HEK293 (cell line): Measurements from ENCODE around the gene DEFB132.

ENCODE experiments used
- ATF2 ChIP-seq: fragments of 450-650 bp; formaldehyde crosslinking; IDR thresholded peaks from 2 replicates; pipeline ENCODE4 v1.5.1; 2016; ENCODE audit warnings: missing biosample characterization, missing genetic modification characterization, low read depth
- MYNN ChIP-seq: fragments of 450-650 bp; formaldehyde crosslinking; IDR thresholded peaks from 2 replicates; pipeline ENCODE4 v1.5.1; 2016; ENCODE audit warnings: missing biosample characterization, missing genetic modification characterization, borderline replicate concordance
- PRDM1 ChIP-seq: fragments of 450-650 bp; formaldehyde crosslinking; IDR thresholded peaks from 2 replicates; pipeline ENCODE4; 2016; ENCODE audit warnings: missing biosample characterization, missing genetic modification characterization
- PRDM2 ChIP-seq: fragments of 450-650 bp; formaldehyde crosslinking; IDR thresholded peaks from 2 replicates; pipeline ENCODE4 v1.5.1; 2016; ENCODE audit warnings: missing biosample characterization, missing genetic modification characterization, borderline replicate concordance
- SP2 ChIP-seq: fragments of 450-650 bp; formaldehyde crosslinking; IDR thresholded peaks from 2 replicates; pipeline ENCODE4 v1.5.1; 2016; ENCODE audit warnings: missing biosample characterization, missing genetic modification characterization
- ZBTB20 ChIP-seq: fragments of 450-650 bp; formaldehyde crosslinking; IDR thresholded peaks from 2 replicates; pipeline ENCODE4 v1.5.1; 2016; ENCODE audit warnings: missing biosample characterization, missing genetic modification characterization
- ZBTB48 ChIP-seq: fragments of 450-650 bp; formaldehyde crosslinking; IDR thresholded peaks from 2 replicates; pipeline ENCODE4 v1.5.1; 2016; ENCODE audit warnings: missing biosample characterization, missing genetic modification characterization
- ZFP41 ChIP-seq: fragments of 450-650 bp; formaldehyde crosslinking; IDR thresholded peaks from 2 replicates; pipeline ENCODE4 v1.5.1; 2016; ENCODE audit warnings: missing biosample characterization, missing genetic modification characterization, borderline replicate concordance
- ZNF112 ChIP-seq: fragments of 450-650 bp; formaldehyde crosslinking; IDR thresholded peaks from 2 replicates; pipeline ENCODE4 v1.5.0; 2017; ENCODE audit warnings: missing biosample characterization, missing genetic modification characterization
- ZNF2 ChIP-seq: fragments of 450-650 bp; formaldehyde crosslinking; IDR thresholded peaks from 2 replicates; pipeline ENCODE4 v1.5.1; 2016; ENCODE audit warnings: missing biosample characterization, missing genetic modification characterization
- ZNF280C ChIP-seq: fragments of 450-650 bp; formaldehyde crosslinking; IDR thresholded peaks from 2 replicates; pipeline ENCODE4 v1.5.1; 2016; ENCODE audit warnings: missing biosample characterization, missing genetic modification characterization
- ZNF302 ChIP-seq: fragments of 450-650 bp; formaldehyde crosslinking; IDR thresholded peaks from 2 replicates; pipeline ENCODE4 v1.5.1; 2016; ENCODE audit warnings: missing biosample characterization, missing genetic modification characterization, low read depth
- ZNF416 ChIP-seq: fragments of 450-650 bp; formaldehyde crosslinking; IDR thresholded peaks from 2 replicates; pipeline ENCODE4 v1.5.1; 2016; ENCODE audit warnings: missing biosample characterization, missing genetic modification characterization
- ZNF660 ChIP-seq: fragments of 450-650 bp; IDR thresholded peaks from 2 replicates; pipeline ENCODE4 v1.5.1; 2018; ENCODE audit warnings: missing biosample characterization, mild to moderate bottlenecking, missing genetic modification characterization
- ZNF701 ChIP-seq: fragments of 450-650 bp; formaldehyde crosslinking; IDR thresholded peaks from 2 replicates; pipeline ENCODE4 v1.5.1; 2016; ENCODE audit warnings: missing biosample characterization, missing genetic modification characterization

The DEFB132 gene

DNA sequence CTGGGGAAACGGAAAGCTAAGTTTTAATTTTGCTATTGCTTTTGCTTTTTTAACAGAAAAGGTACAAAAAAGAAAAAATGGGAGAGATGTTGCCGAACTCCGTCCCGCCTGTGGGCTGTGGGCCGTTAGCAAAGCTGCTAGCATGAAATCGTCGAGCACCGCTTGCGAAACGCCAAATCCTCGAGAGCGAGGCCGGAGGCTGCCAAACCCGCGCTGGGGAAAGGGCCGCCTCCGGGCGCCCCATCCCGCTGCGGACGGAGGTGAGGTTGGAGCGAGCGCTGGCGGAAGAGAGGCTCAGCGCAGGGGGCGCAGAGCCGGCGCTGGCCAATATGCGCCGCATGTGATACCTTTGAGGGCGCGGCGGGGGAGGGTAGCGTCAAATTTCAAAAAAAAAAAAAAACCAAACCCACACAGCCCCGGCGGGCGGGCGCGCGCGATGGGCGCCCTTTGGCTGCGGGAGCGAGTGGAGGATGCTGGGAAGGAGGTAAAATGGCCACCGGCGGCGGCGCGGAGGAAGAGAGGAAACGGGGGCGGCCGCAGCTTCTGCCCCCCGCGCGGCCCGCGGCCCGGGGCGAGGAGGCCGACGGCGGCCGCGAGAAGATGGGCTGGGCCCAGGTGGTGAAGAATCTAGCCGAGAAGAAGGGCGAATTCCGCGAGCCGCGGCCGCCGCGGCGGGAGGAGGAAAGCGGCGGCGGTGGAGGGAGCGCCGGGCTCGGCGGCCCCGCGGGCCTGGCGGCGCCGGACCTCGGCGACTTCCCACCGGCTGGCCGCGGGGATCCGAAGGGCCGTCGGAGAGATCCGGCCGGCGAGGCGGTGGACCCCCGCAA, 39.8 kb downstream of the DEFB132 start, which contains the start of gene ZCCHC3 (continued):
- no peak for TF ChIP-seq ATF2 (tag by site-specific recombination)
- peak; percentile 97 for TF ChIP-seq ZBTB20 (tag by site-specific recombination)
- TF ChIP-seq ZNF112 (tag by site-specific recombination): no peak
- peak; percentile 72 for TF ChIP-seq PRDM1 (tag by site-specific recombination)
- no peak for TF ChIP-seq ZNF302
- no peak for TF ChIP-seq ZNF701 (tag by site-specific recombination)
- no peak for TF ChIP-seq MYNN (tag by site-specific recombination)
- no peak for TF ChIP-seq PRDM2 (tag by site-specific recombination)
- TF ChIP-seq ZNF660 (tag by site-specific recombination): peak; percentile 69
- no peak for TF ChIP-seq ZBTB48 (tag by site-specific recombination)
- no peak for TF ChIP-seq ZFP41 (tag by site-specific recombination)
- no peak for TF ChIP-seq ZNF416 (tag by site-specific recombination)
- TF ChIP-seq SP2 (tag by site-specific recombination): peak; percentile 93
- no peak for TF ChIP-seq ZNF280C (tag by site-specific recombination)
- no peak; the same call in none of the 2 replicates for TF ChIP-seq ZNF2
